ENCODE measurements around the gene CABYR.

Gene CABYR
- 5.5 to 7.2 reads per million in 2 donors for total RNA-seq

- DNase-seq = peak; percentile 58 to 84 (median 64)
Measured at GRCh38 chr18:24138789-24139616, at the start of gene CABYR. Gene CABYR (plus strand): TSS chr18:24139062. CDS start chr18:24143115, 4,053 bp downstream.

GRCh38 chr18:24089076-24089475 is 49.8 kb upstream of the CABYR start:
- no peak for DNase-seq

- DNase-seq = no peak
Measured at GRCh38 chr18:24089515-24090337, 49.1 kb upstream of the CABYR start.

GRCh38 chr18:24090876-24091275 is 48.0 kb upstream of the CABYR start:
- no peak for DNase-seq

- no peak for DNase-seq
Measured at GRCh38 chr18:24094561-24094960, 44.3 kb upstream of the CABYR start.

GRCh38 chr18:24095976-24096375 is 42.9 kb upstream of the CABYR start:
- no peak for DNase-seq

GRCh38 chr18:24103320-24104021 is 35.4 kb upstream of the CABYR start:
- DNase-seq = no peak

GRCh38 chr18:24104486-24104885 is 34.4 kb upstream of the CABYR start:
- no peak for DNase-seq

- DNase-seq = no peak
Measured at GRCh38 chr18:24108641-24109040, 30.2 kb upstream of the CABYR start.

- DNase-seq = no peak
Measured at GRCh38 chr18:24111936-24112335, 26.9 kb upstream of the CABYR start.

- no peak for DNase-seq
Measured at GRCh38 chr18:24112464-24112863, 26.4 kb upstream of the CABYR start.

- no peak for DNase-seq
Measured at GRCh38 chr18:24112874-24113615, 25.8 kb upstream of the CABYR start.

GRCh38 chr18:24114924-24115549 is 23.8 kb upstream of the CABYR start:
- no peak for DNase-seq

GRCh38 chr18:24115628-24116027 is 23.2 kb upstream of the CABYR start:
- DNase-seq = no peak

GRCh38 chr18:24118750-24119577 is 19.9 kb upstream of the CABYR start:
- DNase-seq = peak; percentile 49 to 81 (median 65)

GRCh38 chr18:24120676-24121075 is 18.2 kb upstream of the CABYR start:
- DNase-seq = no peak

- no peak for DNase-seq
Measured at GRCh38 chr18:24121625-24122024, 17.2 kb upstream of the CABYR start.

GRCh38 chr18:24126155-24126961 is 12.5 kb upstream of the CABYR start:
- no peak for DNase-seq

GRCh38 chr18:24127735-24128134 is 11.1 kb upstream of the CABYR start:
- DNase-seq = no peak

GRCh38 chr18:24128700-24129099 is 10.2 kb upstream of the CABYR start:
- DNase-seq = no peak
